ENCODE measurements around the gene HSD17B4. TPM values are rescaled to one million over a fixed set of nuclear protein-coding genes. Genes with fewer than 3 reads are reported as not detected.
A peak's percentile ranks its signal among the peaks of the same experiment; 100 is the strongest.

Gene HSD17B4
- total and polyA plus RNA-seq, 9 of the 15 experiments (the other 6 are each of a cell fraction or from before 2014, with no cell fraction given): 50.6 to 187 (median 94.6) TPM

DNA sequence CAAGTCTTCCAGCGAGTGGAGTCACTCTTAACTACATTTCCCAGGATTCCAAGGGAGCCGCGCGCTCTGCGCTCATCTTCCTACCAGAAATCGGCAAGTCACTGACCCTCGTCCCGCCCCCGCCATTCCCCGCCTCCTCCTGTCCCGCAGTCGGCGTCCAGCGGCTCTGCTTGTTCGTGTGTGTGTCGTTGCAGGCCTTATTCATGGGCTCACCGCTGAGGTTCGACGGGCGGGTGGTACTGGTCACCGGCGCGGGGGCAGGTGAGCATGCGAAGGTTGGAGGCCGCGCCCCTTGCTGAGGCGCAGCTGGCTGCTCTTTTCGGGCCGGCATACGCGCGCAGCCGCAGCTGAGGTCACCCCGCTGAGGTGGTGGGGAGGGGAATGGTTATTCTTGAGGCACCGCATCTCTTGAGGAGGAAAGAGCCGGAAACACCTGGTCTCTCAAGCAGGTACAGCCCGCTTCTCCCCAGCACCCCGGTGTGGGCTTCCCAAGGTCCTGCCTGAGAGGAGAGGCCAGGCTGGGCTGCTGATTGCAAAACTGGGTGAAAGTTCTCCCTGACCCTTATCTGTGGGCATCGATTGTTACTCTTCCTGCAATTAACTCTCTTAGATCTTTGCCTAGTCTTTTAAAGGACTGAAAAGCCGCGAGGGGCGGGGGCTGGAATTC lies at the start of gene HSD17B4 (continued):
- TF ChIP-seq, protein P1, sequence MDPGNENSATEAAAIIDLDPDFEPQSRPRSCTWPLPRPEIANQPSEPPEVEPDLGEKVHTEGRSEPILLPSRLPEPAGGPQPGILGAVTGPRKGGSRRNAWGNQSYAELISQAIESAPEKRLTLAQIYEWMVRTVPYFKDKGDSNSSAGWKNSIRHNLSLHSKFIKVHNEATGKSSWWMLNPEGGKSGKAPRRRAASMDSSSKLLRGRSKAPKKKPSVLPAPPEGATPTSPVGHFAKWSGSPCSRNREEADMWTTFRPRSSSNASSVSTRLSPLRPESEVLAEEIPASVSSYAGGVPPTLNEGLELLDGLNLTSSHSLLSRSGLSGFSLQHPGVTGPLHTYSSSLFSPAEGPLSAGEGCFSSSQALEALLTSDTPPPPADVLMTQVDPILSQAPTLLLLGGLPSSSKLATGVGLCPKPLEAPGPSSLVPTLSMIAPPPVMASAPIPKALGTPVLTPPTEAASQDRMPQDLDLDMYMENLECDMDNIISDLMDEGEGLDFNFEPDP (CRISPR knock-in tag; IDR thresholded peaks at IDR 0.05): no peak
- TF ChIP-seq, protein P2, sequence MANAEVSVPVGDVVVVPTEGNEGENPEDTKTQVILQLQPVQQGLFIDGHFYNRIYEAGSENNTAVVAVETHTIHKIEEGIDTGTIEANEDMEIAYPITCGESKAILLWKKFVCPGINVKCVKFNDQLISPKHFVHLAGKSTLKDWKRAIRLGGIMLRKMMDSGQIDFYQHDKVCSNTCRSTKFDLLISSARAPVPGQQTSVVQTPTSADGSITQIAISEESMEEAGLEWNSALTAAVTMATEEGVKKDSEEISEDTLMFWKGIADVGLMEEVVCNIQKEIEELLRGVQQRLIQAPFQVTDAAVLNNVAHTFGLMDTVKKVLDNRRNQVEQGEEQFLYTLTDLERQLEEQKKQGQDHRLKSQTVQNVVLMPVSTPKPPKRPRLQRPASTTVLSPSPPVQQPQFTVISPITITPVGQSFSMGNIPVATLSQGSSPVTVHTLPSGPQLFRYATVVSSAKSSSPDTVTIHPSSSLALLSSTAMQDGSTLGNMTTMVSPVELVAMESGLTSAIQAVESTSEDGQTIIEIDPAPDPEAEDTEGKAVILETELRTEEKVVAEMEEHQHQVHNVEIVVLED (CRISPR knock-in tag; IDR thresholded peaks at IDR 0.05): 0 out of 2 replicates have a peak, but pooled peaks have one; percentile 19
- TF ChIP-seq RBM14 (IDR thresholded peaks at IDR 0.05; ENCODE audit: borderline replicate concordance, insufficient read depth, low read depth, low read length) (no peak), CEBPB (tag; IDR thresholded peaks at IDR 0.05) (peak; percentile 86), YY1 (IDR thresholded peaks at IDR 0.05; ENCODE audit: borderline replicate concordance in 1 of 3, control insufficient read depth in 1 of 3, extremely low read depth in 1 of 3, insufficient read depth in 3 of 3, insufficient read length in 1 of 3, insufficient replicate concordance in 2 of 3, low read depth in 1 of 3, low read length in 2 of 3) (peak in 2 of 3 experiments; percentile 72 to 90), ILK (tag; IDR thresholded peaks at IDR 0.05; ENCODE audit: borderline replicate concordance, low read depth) (no peak), PHB (CRISPR knock-in tag; IDR thresholded peaks at IDR 0.05) (no peak), ZFX (CRISPR knock-in tag; IDR thresholded peaks at IDR 0.05) (peak; percentile 96), ZNF24 (IDR thresholded peaks at IDR 0.05) (0 out of 2 replicates have a peak, but pooled peaks have one; percentile 6), POLR2B (IDR thresholded peaks at IDR 0.05; ENCODE audit: low read depth, partially characterized antibody) (peak; percentile 86), CCNT2 (IDR thresholded peaks at IDR 0.05; ENCODE audit: borderline replicate concordance, extremely low read depth, insufficient read length, low read depth, low read length) (peak; percentile 68)
- TF ChIP-seq, protein P3, sequence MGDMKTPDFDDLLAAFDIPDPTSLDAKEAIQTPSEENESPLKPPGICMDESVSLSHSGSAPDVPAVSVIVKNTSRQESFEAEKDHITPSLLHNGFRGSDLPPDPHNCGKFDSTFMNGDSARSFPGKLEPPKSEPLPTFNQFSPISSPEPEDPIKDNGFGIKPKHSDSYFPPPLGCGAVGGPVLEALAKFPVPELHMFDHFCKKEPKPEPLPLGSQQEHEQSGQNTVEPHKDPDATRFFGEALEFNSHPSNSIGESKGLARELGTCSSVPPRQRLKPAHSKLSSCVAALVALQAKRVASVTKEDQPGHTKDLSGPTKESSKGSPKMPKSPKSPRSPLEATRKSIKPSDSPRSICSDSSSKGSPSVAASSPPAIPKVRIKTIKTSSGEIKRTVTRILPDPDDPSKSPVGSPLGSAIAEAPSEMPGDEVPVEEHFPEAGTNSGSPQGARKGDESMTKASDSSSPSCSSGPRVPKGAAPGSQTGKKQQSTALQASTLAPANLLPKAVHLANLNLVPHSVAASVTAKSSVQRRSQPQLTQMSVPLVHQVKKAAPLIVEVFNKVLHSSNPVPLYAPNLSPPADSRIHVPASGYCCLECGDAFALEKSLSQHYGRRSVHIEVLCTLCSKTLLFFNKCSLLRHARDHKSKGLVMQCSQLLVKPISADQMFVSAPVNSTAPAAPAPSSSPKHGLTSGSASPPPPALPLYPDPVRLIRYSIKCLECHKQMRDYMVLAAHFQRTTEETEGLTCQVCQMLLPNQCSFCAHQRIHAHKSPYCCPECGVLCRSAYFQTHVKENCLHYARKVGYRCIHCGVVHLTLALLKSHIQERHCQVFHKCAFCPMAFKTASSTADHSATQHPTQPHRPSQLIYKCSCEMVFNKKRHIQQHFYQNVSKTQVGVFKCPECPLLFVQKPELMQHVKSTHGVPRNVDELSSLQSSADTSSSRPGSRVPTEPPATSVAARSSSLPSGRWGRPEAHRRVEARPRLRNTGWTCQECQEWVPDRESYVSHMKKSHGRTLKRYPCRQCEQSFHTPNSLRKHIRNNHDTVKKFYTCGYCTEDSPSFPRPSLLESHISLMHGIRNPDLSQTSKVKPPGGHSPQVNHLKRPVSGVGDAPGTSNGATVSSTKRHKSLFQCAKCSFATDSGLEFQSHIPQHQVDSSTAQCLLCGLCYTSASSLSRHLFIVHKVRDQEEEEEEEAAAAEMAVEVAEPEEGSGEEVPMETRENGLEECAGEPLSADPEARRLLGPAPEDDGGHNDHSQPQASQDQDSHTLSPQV (IDR thresholded peaks at IDR 0.05): no peak
- TF ChIP-seq, protein P4, sequence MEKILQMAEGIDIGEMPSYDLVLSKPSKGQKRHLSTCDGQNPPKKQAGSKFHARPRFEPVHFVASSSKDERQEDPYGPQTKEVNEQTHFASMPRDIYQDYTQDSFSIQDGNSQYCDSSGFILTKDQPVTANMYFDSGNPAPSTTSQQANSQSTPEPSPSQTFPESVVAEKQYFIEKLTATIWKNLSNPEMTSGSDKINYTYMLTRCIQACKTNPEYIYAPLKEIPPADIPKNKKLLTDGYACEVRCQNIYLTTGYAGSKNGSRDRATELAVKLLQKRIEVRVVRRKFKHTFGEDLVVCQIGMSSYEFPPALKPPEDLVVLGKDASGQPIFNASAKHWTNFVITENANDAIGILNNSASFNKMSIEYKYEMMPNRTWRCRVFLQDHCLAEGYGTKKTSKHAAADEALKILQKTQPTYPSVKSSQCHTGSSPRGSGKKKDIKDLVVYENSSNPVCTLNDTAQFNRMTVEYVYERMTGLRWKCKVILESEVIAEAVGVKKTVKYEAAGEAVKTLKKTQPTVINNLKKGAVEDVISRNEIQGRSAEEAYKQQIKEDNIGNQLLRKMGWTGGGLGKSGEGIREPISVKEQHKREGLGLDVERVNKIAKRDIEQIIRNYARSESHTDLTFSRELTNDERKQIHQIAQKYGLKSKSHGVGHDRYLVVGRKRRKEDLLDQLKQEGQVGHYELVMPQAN (IDR thresholded peaks at IDR 0.05; ENCODE audit: borderline replicate concordance): peak; percentile 81; the same call in 1 of the 2 replicates
